NCI-H460 (cell line): ENCODE data around the gene ETDC. TPM values are rescaled to one million over a fixed set of nuclear protein-coding genes. Genes with fewer than 3 reads are reported as not detected.

ENCODE experiments used
- DNase-seq: peaks from one replicate; pipeline ENCODE4 v3.0.0-alpha.2; 2016; ENCODE audit warnings: low read depth; ENCODE audit errors: extremely low read depth
- total RNA-seq: library from RNA; depleted of rRNA; stranded (reverse); fragments of >200 nt; shearing (Covaris generic); gene quantifications from 2 replicates; pipeline ENCODE4 v1.2.3, GENCODE V29; 2014; rRNA removed

Gene ETDC
- total RNA-seq, 1 experiment from 2014 or later = not detected

DNA sequence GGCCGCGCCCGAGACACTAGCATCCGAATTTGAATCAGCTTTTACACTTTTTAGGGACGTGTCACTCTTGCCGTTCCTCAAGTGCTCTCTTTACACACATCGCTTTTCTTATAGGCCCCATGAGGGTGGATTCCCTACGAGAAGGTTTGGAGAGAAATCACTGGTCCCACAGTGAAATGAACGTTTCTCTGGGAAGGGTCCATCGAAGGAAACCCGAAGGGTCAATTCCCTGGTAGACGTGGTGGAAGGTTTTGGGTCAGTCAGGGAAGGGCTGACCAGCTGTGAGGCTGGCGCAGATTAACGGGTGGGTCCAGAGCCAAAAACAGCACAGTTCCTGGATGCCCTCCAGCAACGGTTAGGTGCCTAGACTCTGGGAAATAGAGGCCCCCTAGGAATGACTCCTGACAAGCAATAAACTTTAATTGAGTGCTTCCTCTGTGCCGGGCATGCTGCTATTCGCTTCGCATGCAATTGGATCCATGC, 35.9 kb downstream of the ETDC start:
- DNase-seq = no peak

DNA sequence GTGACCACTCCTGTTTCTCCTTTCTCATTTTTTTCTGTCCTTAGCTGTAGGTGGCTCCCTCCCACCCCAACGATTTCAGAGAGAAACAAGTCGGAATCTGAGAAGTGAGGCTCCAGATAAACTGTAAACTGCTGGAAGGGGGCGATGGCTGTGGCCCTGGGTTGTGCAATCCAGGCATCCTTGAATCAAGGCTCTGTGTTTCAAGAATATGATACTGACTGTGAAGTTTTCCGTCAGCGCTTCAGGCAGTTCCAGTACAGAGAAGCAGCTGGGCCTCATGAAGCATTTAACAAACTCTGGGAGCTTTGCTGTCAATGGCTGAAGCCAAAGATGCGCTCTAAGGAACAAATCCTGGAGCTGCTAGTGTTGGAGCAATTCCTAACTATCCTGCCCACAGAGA, 37.7 kb downstream of the ETDC start:
- no peak for DNase-seq

DNA sequence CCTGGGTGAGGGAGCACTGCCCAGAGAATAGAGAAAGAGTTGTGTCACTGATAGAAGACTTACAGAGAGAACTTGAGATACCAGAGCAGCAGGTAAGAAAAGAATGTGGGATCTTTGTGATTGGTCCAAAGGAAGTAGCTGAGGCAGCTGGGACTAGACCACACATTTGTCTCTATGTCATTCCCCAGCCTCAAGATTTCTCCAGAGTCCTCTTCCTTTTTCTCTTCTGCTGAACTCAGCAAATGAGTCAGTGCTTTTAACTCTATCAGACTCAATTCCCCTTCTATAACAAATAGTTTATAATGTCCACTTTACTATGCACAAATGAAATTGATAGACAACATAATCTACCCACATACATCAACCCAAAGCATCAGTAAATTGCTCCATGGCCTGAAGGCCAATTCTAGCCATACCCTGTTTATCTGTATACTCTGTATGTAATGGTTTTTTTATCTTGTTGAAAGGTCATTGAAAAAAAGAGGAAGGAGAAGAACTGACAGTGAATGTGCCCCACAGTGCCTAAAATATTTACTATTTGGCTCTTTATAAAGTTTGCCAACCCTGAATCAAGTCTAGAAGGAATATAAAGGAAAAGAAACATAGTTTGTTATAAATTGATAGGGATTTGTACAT, 38.2 kb downstream of the ETDC start:
- DNase-seq = no peak

DNA sequence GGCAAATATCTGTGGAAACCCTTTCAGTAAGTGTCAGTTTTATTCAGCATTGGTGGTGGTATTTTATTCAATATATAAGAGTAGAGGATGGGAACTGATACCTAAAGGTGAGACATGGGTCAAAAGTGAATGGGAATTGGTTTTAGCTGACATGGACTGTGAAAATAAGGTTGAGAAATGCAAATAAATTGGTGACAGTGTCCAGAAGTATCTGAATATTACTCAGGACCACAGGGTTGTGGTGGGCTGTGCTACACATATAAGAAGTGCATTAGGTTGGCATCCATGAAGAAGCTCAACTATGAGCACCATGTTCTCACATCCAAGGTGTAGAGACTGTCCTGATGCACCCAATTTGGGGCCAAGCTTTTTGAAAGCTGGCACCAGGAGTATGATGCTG, 45.0 kb downstream of the ETDC start:
- DNase-seq = no peak

Other genes with a start within 250 kb of the ETDC start
- gene SMIM10L2B, start 210.8 kb upstream of the ETDC start, total RNA-seq = not detected in 2 replicates
- gene ETDB, start 189.0 kb upstream of the ETDC start, total RNA-seq = not detected in 2 replicates
- not detected in 2 replicates for gene CT55, start 138.1 kb upstream of the ETDC start, total RNA-seq
- not detected in 2 replicates for gene ETDA, start 57.4 kb upstream of the ETDC start, total RNA-seq
- gene ZNF75D, start 34.6 kb downstream of the ETDC start, total RNA-seq = 10.7 and 13.7 TPM in 2 replicates
- 10.9 and 14.9 TPM in 2 replicates for gene ZNF449, start 35.3 kb downstream of the ETDC start, total RNA-seq
- 2.8 and 3.3 TPM in 2 replicates for gene SMIM10L2A, start 112.5 kb downstream of the ETDC start, total RNA-seq
- gene INTS6L, start 211.2 kb downstream of the ETDC start, total RNA-seq = 6.5 and 7.4 TPM in 2 replicates